B cell (primary cell): ENCODE measurements around the gene FZD1. TPM values are rescaled to one million over a fixed set of nuclear protein-coding genes. Genes with fewer than 3 reads are reported as not detected.

Experiments
- ATAC-seq: fragments of 200-7000 bp; cut with Tn5 transposase; one replicate; pipeline ENCODE4 v1.10.0; 2021; ENCODE audit warnings: low read depth, mild to moderate bottlenecking, moderate number of reproducible peaks, moderate library complexity
- CTCF ChIA-PET: fragments of 350-600 bp; sonication (Branson Sonifier 250); formaldehyde crosslinking; loops from one replicate; lab custom pipeline; 2021; ENCODE audit warnings: antibody characterized with exemption, inconsistent platforms; lab: Charles Lee
- POLR2A ChIA-PET: fragments of 350-600 bp; sonication (Branson Sonifier 250); formaldehyde crosslinking; loops from one replicate; lab custom pipeline; 2021; ENCODE audit warnings: antibody characterized with exemption; lab: Charles Lee
- DNase-seq: peaks from one replicate; pipeline ENCODE4 v3.0.0; 2013
- H2AFZ ChIP-seq: 2 replicates; pipeline ENCODE4 v1.6.1; 2012; ENCODE audit warnings: mild to moderate bottlenecking, low read depth, low read length; ENCODE audit not compliant: insufficient read depth, poor library complexity, severe bottlenecking
- H3K27ac ChIP-seq, 2 donors: 1 replicate in 1 of 2; 2 replicates in 1 of 2; pipeline ENCODE4 v1.5.1; 2012 to 2013; ENCODE audit warnings: low read length in 2 of 2, mild to moderate bottlenecking in 2 of 2, moderate library complexity in 1 of 2
- H3K27me3 ChIP-seq, 4 experiments: fragments of 200-600 bp in 1 of 4; sonication (generic) in 1 of 4; replicated peaks in 1 of 4; 1 replicate in 2 of 4; 2 replicates in 2 of 4; pipeline versions ENCODE4 v1.6.1 to v1.7.0; 2013 to 2016; ENCODE audit warnings: low read length in 3 of 4, mild to moderate bottlenecking in 2 of 4, mixed read lengths in 1 of 4, moderate library complexity in 1 of 4; ENCODE audit not compliant: insufficient read depth in 4 of 4, control insufficient read depth in 3 of 4; ENCODE audit errors: control extremely low read depth in 1 of 4
- H3K36me3 ChIP-seq, 2 experiments: replicated peaks in 1 of 2; 1 replicate in 1 of 2; 2 replicates in 1 of 2; pipeline versions ENCODE4 v1.6.1 to v1.7.1; 2013; ENCODE audit warnings: low read length in 1 of 2; ENCODE audit not compliant: insufficient read depth in 2 of 2, control insufficient read depth in 1 of 2; ENCODE audit errors: control extremely low read depth in 1 of 2, extremely low read depth in 1 of 2
- H3K4me1 ChIP-seq, 2 donors: fragments of 200-600 bp in 1 of 2; sonication (generic) in 1 of 2; 1 replicate in 1 of 2; 2 replicates in 1 of 2; pipeline versions ENCODE4 v1.5.1 to v1.6.1; 2013 to 2017; ENCODE audit warnings: low read length in 2 of 2; ENCODE audit not compliant: control insufficient read depth in 2 of 2, insufficient read depth in 2 of 2
- H3K4me2 ChIP-seq: replicated peaks from 2 replicates; pipeline ENCODE3; 2012; ENCODE audit warnings: mild to moderate bottlenecking, low read depth, low read length; ENCODE audit not compliant: poor library complexity, severe bottlenecking
- H3K4me3 ChIP-seq, 5 experiments: fragments of 200-600 bp in 1 of 5; sonication (generic) in 1 of 5; 1 replicate in 3 of 5; 2 replicates in 2 of 5; pipeline versions ENCODE4 v1.5.1 to v1.7.0; 2011 to 2016; ENCODE audit warnings: low read length in 4 of 5, mild to moderate bottlenecking in 4 of 5, low read depth in 2 of 5, control low read depth in 1 of 5, moderate library complexity in 1 of 5; ENCODE audit not compliant: insufficient read depth in 1 of 5; ENCODE audit errors: control extremely low read depth in 1 of 5, extremely low read depth in 1 of 5
- H3K79me2 ChIP-seq: fragments of 200-600 bp; sonication (generic); one replicate; pipeline ENCODE4 v1.6.0; 2016; ENCODE audit warnings: low read length; ENCODE audit not compliant: control insufficient read depth, insufficient read depth
- H3K9ac ChIP-seq: fragments of 200-600 bp; sonication (generic); 2 replicates; pipeline ENCODE4 v1.6.1; 2017; ENCODE audit warnings: mild to moderate bottlenecking, low read length, moderate library complexity
- H3K9me3 ChIP-seq, 3 donors: one replicate each; pipeline versions ENCODE4 v1.6.1 to v1.7.1; 2013; ENCODE audit warnings: low read length in 2 of 3; ENCODE audit not compliant: control insufficient read depth in 2 of 3, insufficient read depth in 1 of 3; ENCODE audit errors: control extremely low read depth in 1 of 3
- H4K20me1 ChIP-seq: 2 replicates; pipeline ENCODE4 v1.6.0; 2012; ENCODE audit warnings: mild to moderate bottlenecking, low read length; ENCODE audit not compliant: insufficient read depth, control insufficient read depth, poor library complexity, severe bottlenecking
- H3K27ac Mint-ChIP-seq: one replicate; pipeline ENCODE4 v1.8.0; 2021; ENCODE audit warnings: mixed read lengths
- H3K27me3 Mint-ChIP-seq: one replicate; pipeline ENCODE4 v1.8.0; 2021; ENCODE audit warnings: mixed read lengths
- H3K4me1 Mint-ChIP-seq: one replicate; pipeline ENCODE4 v1.8.0; 2021; ENCODE audit warnings: mixed read lengths
- H3K4me3 Mint-ChIP-seq: one replicate; pipeline ENCODE4 v1.8.0; 2021; ENCODE audit warnings: mixed read lengths
- H3K9me3 Mint-ChIP-seq: one replicate; pipeline ENCODE4 v1.8.0; 2022; ENCODE audit warnings: mixed read lengths; ENCODE audit not compliant: insufficient read depth
- CTCF ChIP-seq: fragments of 200-600 bp; IDR thresholded peaks from one replicate; pipeline ENCODE4 v1.8.0; 2022; ENCODE audit warnings: antibody characterized with exemption, mild to moderate bottlenecking
- EZH2 ChIP-seq: IDR thresholded peaks from 2 replicates; pipeline ENCODE4 v1.6.1; 2012; ENCODE audit warnings: borderline replicate concordance, low read depth, mild to moderate bottlenecking, moderate library complexity, low read length; ENCODE audit not compliant: insufficient read depth, poor library complexity, severe bottlenecking
- WGBS: methylation state at CpG from one replicate; pipeline ENCODE4 v1.1.5; 2013; ENCODE audit warnings: missing lambda C conversion rate; ENCODE audit not compliant: insufficient coverage; 5-methylcytosine and 5-hydroxymethylcytosine counted together
- intact Hi-C: fragments of 100-400 bp; cut with micrococcal nuclease; formaldehyde crosslinking; loops from one replicate; pipeline ENCODE4 v1.10.0; 2022
- polyA plus RNA-seq: library from polyadenylated mRNA; depleted of rRNA; stranded (reverse); fragments of >200 nt; gene quantifications from 2 replicates; pipeline ENCODE4 v1.2.3, GENCODE V29; 2012
- total RNA-seq, 2 donors: library from RNA; stranded (reverse); fragments of 120-200 nt in 1 of 2; gene quantifications; 1 replicate in 1 of 2; 2 replicates in 1 of 2; pipeline versions ENCODE4 v1.2.3 to v1.2.4, GENCODE V29; 2013 to 2022

The FZD1 gene
- total and polyA plus RNA-seq, 2 donors (not counting 1 experiment from before 2014, with no cell fraction given): 0.15 to 0.49 TPM

GRCh38 chr7:91233212-91233611 is 31.0 kb upstream of the FZD1 start:
- WGBS: 88% methylated on average over 5 of the region's 8 CpGs
- H3K4me2 ChIP-seq: no peak overlapping the region
- Mint-ChIP-seq H3K27me3 (peaks cover 20% of the 10 kb centered on the region), H3K4me1 (no peaks in the 10 kb centered on the region), H3K27ac (no peak overlapping the region), H3K9me3 (no peaks in the 10 kb centered on the region), H3K4me3 (no peak overlapping the region)
- intact Hi-C loops: no loop called here
- H3K4me3 ChIP-seq: no peak overlapping the region
- TF ChIP-seq EZH2 (no peak), CTCF (no peak)
- H3K79me2 ChIP-seq: no peaks in the 10 kb centered on the region
- no peaks in the 10 kb centered on the region for H3K9me3 ChIP-seq
- H3K36me3 ChIP-seq: no peaks in the 10 kb centered on the region
- DNase-seq (no peak), ATAC-seq (no peak)
- no peak overlapping the region for H2AFZ ChIP-seq
- ChIA-PET POLR2A (no interaction called here), CTCF (no interaction called here)
- H4K20me1 ChIP-seq: no peaks in the 10 kb centered on the region
- no peak overlapping the region for H3K27ac ChIP-seq
- no peaks in the 10 kb centered on the region for H3K4me1 ChIP-seq
- H3K27me3 ChIP-seq: no peaks in the 10 kb centered on the region
- no peak overlapping the region for H3K9ac ChIP-seq

- H2AFZ ChIP-seq: no peak overlapping the region
- Mint-ChIP-seq H3K27ac (no peak overlapping the region), H3K4me3 (no peak overlapping the region), H3K9me3 (no peaks in the 10 kb centered on the region), H3K4me1 (no peaks in the 10 kb centered on the region), H3K27me3 (peaks cover 22% of the 10 kb centered on the region)
- ATAC-seq (no peak), DNase-seq (no peak)
- H3K27ac ChIP-seq: no peak overlapping the region
- no peaks in the 10 kb centered on the region for H3K27me3 ChIP-seq
- ChIA-PET CTCF (no interaction called here), POLR2A (no interaction called here)
- WGBS: no CpG with 5 or more reads among the region's 6 CpGs
- H3K4me2 ChIP-seq: no peak overlapping the region
- no peaks in the 10 kb centered on the region for H3K79me2 ChIP-seq
- no peaks in the 10 kb centered on the region for H3K4me1 ChIP-seq
- no peak overlapping the region for H3K4me3 ChIP-seq
- H3K9me3 ChIP-seq: no peaks in the 10 kb centered on the region
- TF ChIP-seq EZH2: no peak
- no peak for TF ChIP-seq CTCF
- intact Hi-C loops: no loop called here
- H3K36me3 ChIP-seq: no peaks in the 10 kb centered on the region
- H3K9ac ChIP-seq: no peak overlapping the region
- H4K20me1 ChIP-seq: no peaks in the 10 kb centered on the region
Measured at GRCh38 chr7:91235211-91235832, 28.9 kb upstream of the FZD1 start.
